NCI-H146 (cell line): ENCODE data around the gene MBD3L3.
"Not testable (repeated sequence)": the region's sequence is repeated elsewhere in the genome, so short reads cannot be mapped to it uniquely, and the experiment has no call there.

Experiments
- DNase-seq: peaks from one replicate; lab custom pipeline; 2025; lab: John Stamatoyannopoulos, UW

MBD3L3 gene

GRCh38 chr19:7058576-7058975, at the start of gene MBD3L3:
TSS of gene MBD3L3 (minus strand) at chr19:7058676. CDS start at chr19:7058605, 71 bp downstream.
- not testable (repeated sequence) for DNase-seq

DNA sequence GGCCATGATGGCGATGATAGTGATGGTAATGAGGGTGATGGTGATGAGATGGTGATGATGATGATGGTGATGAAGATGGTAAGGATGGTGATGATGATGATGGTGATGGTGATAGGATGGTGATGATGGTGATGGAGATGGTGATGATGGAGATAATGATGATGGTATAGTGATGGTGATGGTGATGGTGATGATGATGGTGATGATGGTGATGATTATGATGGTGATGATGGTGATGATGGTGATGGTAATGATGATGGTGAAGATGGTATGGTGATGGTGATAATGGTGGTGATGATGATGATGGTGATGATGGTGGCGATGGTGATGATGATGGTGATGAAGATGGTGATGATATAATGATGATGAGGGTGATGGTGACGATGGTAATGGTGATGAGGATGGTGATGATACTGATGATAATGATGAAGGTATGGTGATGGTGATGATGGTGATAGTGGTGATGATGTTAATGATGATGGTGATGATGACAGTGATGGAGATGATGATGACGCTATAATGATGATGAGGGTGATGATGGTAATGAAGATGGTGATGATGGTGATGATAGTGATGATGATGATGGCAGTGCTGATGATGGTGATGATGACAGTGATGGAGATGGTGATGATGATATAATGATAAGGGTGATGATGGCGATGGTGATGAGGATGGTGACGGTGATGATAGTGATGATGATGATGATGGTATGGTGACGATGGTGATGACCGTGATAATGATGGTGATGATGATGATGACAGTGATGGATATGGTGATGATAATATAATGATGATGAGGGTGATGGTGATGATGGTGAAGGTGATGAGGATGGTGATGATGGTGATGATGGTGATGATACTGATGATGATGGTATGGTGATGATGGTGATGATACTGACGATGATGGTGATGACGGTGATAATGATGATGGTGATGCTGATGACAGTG, 48.5 kb upstream of the MBD3L3 start:
- DNase-seq = no peak

DNA sequence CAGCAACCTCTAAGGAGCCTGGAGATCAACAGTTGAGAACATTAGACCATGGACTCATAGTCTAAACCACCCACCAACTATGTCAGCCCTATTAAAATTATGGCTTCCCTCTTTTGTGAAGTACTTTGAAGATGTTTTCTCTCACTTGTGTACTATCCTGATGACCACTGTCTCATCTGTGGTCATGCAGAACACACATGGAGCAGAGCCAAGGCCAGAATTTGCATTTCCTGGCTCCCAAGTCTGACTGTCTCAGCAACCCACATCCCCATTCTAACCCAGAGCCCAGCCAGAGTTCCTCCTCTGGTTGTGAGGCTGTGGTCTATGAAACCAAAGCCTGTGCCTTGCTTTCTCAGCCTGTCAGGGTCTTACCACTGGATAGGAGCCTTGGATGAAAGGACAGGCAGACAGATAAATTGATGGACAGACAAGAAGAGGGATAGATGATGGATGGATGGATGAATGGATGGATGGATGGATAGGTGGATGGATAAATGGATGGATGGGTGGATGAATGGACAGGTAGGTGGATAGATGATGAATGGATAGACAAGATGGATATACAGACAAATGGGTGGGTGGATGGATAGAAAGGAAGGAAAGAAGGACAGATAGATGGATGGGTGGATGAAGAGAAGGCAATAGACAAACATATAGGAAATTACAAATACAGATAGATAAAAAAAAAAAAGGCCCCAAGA, 46.4 kb upstream of the MBD3L3 start:
- no peak for DNase-seq

DNA sequence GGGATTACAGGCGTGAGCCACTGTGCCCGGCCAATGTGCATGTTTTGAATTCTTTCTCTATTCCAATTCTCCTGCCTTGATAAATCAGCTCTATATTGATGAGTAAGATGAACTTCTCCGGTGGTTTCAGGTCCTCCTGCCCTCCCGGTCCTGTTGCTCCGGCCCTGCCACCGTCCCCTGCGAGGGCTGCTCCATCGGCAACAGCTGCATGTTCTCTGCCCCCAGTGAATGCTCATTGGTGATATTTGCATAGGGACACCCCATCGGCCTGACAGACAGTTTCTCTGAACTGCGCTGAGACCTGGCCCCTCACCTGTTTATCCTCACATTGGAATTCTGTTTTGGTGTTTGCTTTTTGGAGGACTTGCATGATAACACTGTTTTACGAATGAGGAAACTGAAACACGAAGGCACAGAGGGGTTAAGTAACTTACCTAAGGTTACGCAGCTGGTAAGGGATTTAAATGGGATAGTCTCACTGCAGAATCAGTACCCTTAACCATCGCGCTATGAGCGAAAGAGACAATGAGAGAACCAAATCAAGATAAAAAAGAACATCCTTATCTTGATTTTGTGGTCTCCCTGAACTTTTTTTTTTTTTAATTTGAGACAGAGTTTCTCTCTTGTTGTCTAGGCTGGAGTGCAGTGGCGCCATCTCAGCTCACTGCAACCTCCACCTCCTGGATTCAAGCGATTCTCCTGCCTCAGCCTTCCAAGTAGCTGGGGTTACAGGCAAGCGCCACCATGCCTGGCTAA, 43.2 kb upstream of the MBD3L3 start:
- DNase-seq = no peak

DNA sequence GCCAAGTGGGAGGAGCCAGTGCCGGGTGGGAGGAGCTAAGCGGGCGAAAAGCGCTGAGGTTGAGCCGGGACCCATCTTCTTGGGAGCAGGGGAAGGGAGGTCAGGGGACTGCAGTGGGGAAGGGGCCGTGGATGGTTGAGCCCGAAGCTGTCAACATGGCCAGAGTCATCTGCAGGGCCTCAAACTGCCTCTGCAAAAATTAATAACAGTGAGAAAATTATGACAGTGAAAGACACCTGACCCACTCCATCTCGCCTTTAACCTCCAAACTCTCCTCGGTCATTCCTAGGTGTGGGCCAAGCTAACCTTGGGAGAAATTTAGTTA, 41.1 kb upstream of the MBD3L3 start:
- DNase-seq = no peak

GRCh38 chr19:7098701-7099596, 40.5 kb upstream of the MBD3L3 start:
- DNase-seq = peak; percentile 90

- DNase-seq = no peak
Measured at GRCh38 chr19:7098096-7098495, 39.6 kb upstream of the MBD3L3 start.

- no peak for DNase-seq
Measured at GRCh38 chr19:7088999-7089398, 30.5 kb upstream of the MBD3L3 start.

DNA sequence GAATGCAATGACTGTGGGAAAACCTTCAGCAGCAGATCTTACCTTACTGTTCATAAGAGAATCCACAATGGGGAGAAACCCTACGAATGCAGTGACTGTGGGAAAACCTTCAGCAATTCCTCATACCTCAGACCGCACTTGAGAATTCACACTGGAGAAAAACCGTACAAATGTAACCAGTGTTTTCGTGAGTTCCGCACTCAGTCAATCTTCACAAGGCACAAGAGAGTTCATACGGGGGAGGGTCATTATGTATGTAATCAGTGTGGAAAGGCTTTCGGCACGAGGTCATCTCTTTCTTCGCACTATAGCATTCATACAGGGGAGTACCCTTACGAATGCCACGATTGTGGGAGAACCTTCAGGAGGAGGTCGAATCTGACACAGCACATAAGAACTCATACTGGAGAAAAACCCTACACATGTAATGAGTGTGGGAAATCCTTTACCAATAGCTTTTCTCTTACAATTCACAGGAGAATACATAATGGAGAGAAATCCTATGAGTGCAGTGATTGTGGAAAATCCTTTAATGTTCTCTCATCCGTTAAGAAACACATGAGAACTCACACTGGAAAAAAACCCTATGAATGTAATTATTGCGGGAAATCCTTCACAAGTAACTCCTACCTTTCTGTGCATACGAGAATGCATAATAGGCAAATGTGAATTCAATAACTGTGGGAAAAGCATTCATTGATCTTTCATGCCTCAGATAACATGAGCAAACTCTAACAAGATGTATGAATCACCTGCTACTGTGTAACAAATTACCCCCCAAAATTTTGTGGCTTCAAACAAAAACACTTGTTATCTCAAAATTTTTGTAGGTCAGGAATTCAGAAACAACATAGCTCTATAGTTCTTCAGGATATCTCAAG, 24.8 kb upstream of the MBD3L3 start:
- DNase-seq = no peak

DNA sequence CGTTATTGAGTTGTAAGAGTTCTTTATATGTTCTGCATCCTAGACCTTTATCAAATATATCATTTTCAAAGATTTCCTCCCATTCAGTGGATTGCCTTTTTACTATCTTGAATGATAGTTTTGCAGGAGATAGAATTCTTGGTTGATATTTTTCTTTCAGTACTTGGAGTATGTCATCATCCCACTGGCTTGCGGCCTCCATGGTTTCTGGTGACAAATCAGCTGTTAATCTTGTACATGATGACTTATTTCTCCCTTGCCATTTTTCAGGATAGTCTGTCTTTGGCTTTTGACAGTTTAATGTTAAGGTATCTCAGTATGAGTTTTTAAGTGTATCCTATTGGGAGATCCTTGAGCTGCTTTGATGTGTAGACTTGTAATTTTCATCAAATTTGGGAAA, 19.5 kb upstream of the MBD3L3 start:
- no peak for DNase-seq

DNA sequence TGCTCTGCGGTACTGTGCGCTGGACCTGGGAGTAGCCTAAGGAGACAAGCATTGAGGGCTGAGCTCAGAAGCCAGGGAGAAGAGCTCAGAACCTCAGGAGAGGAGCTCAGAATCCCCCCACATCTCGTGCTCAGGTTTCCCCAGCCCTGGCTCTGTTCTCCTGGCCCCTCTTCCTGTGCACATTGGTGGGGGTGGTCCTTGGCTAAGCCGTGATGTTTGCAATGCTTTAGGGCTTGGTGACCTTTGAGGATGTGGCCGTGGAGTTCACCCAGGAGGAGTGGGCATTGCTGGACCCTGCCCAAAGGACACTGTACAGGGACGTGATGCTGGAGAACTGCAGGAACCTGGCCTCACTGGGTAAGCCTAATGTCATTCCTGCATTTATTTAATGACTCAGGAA, 17.7 kb upstream of the MBD3L3 start:
- no peak for DNase-seq

- DNase-seq = no peak
Measured at GRCh38 chr19:7074705-7075282, 16.3 kb upstream of the MBD3L3 start.

DNA sequence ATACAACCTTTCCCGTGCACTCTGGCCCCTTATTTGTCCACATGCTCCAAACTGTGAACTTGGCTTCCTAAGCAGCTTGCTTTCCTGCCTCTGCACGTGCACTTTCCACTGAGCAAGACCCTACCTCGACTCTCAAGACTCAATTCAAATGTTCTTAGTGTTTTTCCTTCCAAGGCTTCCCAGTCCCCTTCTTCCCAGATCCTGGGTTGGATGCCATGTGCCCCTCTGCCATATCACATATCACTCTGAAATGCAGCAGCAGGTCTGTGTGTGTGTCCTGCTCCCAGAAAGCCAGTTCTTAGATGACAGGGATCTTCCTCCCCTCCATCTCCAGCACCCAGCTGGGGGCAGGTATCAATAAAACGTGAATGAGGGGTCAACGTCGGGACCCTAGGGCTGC, 14.1 kb upstream of the MBD3L3 start:
- no peak for DNase-seq

DNA sequence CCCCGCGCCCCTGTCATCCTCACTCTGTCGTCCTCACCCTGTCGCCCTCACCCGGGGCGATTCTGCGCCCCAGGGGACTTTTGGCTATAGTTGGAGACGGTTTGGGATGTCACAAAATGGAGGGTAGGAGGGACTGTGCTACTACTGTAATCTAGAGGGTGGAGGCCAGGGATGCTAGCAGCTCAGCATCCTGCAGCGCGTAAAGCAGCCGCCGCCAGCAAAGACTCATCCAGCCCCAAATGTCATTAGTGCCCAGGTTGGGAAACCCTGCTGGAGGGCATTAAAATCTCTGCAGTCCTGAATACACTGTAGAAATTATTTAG, 11.4 kb upstream of the MBD3L3 start:
- peak; percentile 11 for DNase-seq

GRCh38 chr19:7069042-7069903, 10.8 kb upstream of the MBD3L3 start, which contains the start of gene ZNF557:
TSS of gene ZNF557 (plus strand) at chr19:7069703. CDS start at chr19:7075075, 5,372 bp downstream.
- peak; percentile 92 for DNase-seq

GRCh38 chr19:7068599-7068998, 10.1 kb upstream of the MBD3L3 start:
- no peak for DNase-seq

- DNase-seq = no peak
Measured at GRCh38 chr19:7067716-7068115, 9.2 kb upstream of the MBD3L3 start.

DNA sequence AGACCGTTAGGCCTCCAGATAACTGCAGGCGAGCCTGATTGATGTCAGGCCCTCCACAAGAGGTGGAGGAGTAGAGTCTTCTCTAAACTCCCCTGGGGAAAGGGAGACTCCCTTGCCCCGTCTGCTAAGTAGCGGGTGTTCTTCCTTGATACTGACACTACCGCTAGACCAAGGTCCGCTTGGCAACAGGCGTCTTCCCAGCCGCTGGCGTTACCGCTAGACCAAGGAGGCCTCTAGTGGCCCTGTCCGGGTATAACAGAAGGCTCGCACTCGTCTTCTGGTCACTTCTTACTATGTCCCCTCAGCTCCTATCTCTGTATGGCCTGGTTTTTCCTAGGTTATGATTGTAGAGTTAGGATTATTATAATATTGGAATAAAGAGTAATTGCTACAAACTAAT, 8.6 kb upstream of the MBD3L3 start:
- not testable (repeated sequence) for DNase-seq

DNA sequence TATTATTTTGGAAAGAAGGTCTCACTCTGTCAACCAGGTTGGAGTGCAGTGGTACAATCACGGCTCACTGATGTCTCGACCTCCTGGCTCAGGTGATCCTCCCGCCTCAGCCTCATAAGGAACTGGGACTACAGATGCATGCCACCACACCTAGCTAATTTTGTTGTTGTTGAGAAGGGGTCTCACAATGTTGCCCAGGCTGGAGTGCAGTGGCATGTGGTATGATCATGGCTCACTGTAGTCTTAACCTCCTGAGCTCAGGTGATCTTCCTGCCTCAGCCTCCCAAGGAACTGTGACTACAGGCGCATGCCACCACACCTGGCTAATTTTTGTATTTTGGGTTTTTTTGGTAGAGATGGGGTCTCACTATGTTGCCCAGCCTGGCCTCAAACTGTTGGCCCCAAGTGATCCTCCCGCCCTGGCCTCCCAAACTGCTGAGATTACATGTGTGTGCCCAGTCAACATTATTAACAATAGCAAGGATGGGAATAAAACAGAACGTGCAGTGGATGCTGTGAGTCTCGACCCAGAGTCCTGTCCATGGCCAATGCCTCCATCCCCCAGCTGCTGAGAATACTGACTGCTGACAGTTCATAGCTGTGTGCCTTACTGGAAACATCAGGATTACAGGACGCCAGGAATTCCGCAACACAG, 5.4 kb upstream of the MBD3L3 start:
- DNase-seq = no peak
